A673 (cell line): Measurements from ENCODE around the gene CLNS1A. TPM values are rescaled to one million over a fixed set of nuclear protein-coding genes. Genes with fewer than 3 reads are reported as not detected.
A peak's percentile ranks its signal among the peaks of the same experiment; 100 is the strongest.

Experiments used
- BruUV-seq: library from RNA; stranded (reverse); fragments of 400-500 nt; replicated peaks from 2 replicates; lab custom pipeline; 2021; lab: Mats Ljungman, UMichigan
- CTCF ChIA-PET: fragments of 300-600 bp; sonication (Branson Sonifier 250); formaldehyde crosslinking; loops from one replicate; lab custom pipeline; 2022; ENCODE audit warnings: antibody characterized with exemption; lab: Charles Lee
- POLR2A ChIA-PET: fragments of 300-600 bp; sonication (Branson Sonifier 250); formaldehyde crosslinking; loops from one replicate; lab custom pipeline; 2022; ENCODE audit warnings: antibody characterized with exemption; ENCODE audit not compliant: low non-redundant PET; lab: Charles Lee
- DNase-seq: peaks from one replicate; pipeline ENCODE4 v3.0.0-alpha.2; 2015; ENCODE audit warnings: low spot score
- H3K27ac ChIP-seq: fragments of 200-600 bp; sonication (generic); 2 replicates; pipeline ENCODE4 v1.5.1; 2016; ENCODE audit warnings: mixed run types, low read depth, mild to moderate bottlenecking, mixed read lengths, antibody characterized with exemption, low read length; ENCODE audit not compliant: poor library complexity, severe bottlenecking
- H3K27me3 ChIP-seq: fragments of 200-600 bp; sonication (generic); replicated peaks from 2 replicates; pipeline ENCODE4 v1.6.1; 2017; ENCODE audit warnings: mixed run types, low read depth, mild to moderate bottlenecking, mixed read lengths, antibody characterized with exemption, low read length; ENCODE audit not compliant: insufficient read depth, poor library complexity
- H3K36me3 ChIP-seq: fragments of 200-600 bp; sonication (generic); 2 replicates; pipeline ENCODE4 v1.6.1; 2016; ENCODE audit warnings: mixed run types, mild to moderate bottlenecking, mixed read lengths, antibody characterized with exemption, low read length; ENCODE audit not compliant: insufficient read depth, poor library complexity, severe bottlenecking
- H3K4me1 ChIP-seq: fragments of 200-600 bp; sonication (generic); 2 replicates; pipeline ENCODE4 v1.6.1; 2017; ENCODE audit warnings: mixed run types, mild to moderate bottlenecking, mixed read lengths, antibody characterized with exemption, low read length; ENCODE audit not compliant: insufficient read depth, poor library complexity, severe bottlenecking
- H3K4me3 ChIP-seq: fragments of 200-600 bp; sonication (generic); 2 replicates; pipeline ENCODE4 v1.5.1; 2016; ENCODE audit warnings: low read depth, mixed run types, mild to moderate bottlenecking, mixed read lengths, low read length; ENCODE audit not compliant: poor library complexity, severe bottlenecking
- H3K9me3 ChIP-seq: fragments of 200-600 bp; sonication (generic); 2 replicates; pipeline ENCODE4 v1.6.1; 2016; ENCODE audit warnings: mixed run types, low read depth, mild to moderate bottlenecking, mixed read lengths, antibody characterized with exemption, low read length; ENCODE audit not compliant: poor library complexity, severe bottlenecking
- EZH2 ChIP-seq: fragments of 200-600 bp; sonication (generic); IDR thresholded peaks from 2 replicates; pipeline ENCODE4 v1.6.1; 2017; ENCODE audit warnings: borderline replicate concordance, low read depth, mild to moderate bottlenecking, mixed read lengths, antibody characterized with exemption, low read length; ENCODE audit not compliant: poor library complexity, severe bottlenecking
- intact Hi-C: fragments of 100-400 bp; cut with micrococcal nuclease; formaldehyde crosslinking; loops from one replicate; pipeline ENCODE4 v1.10.0; 2022; ENCODE audit not compliant: unreplicated experiment
- total RNA-seq: library from RNA; stranded (reverse); gene quantifications from 2 replicates; pipeline ENCODE4 v1.2.3, GENCODE V29; 2021
- TF ChIP-seq, protein P1 (sequence below): fragments of 300-800, 200-600 bp; sonication (generic); conservative IDR thresholded peaks from 2 replicates; pipeline ENCODE4 v1.5.1; 2017; ENCODE audit warnings: low read depth, mild to moderate bottlenecking, antibody characterized with exemption, low read length, moderate library complexity, mixed read lengths

CLNS1A gene
- total RNA-seq, 1 experiment from 2014 or later = 198 TPM

- ChIA-PET POLR2A (no interaction called here), CTCF (interaction anchor here (0.8 to 1.0 kb wide), 2 partner anchors 18 to 493 kb away, joined by 3 to 4 read pairs; no protein-coding TSS in a partner anchor)
- no peaks in the 10 kb centered on the region for H3K4me1 ChIP-seq
- BruUV-seq = no TSS peak
- no peak for TF ChIP-seq EZH2
- TF ChIP-seq, protein P1, sequence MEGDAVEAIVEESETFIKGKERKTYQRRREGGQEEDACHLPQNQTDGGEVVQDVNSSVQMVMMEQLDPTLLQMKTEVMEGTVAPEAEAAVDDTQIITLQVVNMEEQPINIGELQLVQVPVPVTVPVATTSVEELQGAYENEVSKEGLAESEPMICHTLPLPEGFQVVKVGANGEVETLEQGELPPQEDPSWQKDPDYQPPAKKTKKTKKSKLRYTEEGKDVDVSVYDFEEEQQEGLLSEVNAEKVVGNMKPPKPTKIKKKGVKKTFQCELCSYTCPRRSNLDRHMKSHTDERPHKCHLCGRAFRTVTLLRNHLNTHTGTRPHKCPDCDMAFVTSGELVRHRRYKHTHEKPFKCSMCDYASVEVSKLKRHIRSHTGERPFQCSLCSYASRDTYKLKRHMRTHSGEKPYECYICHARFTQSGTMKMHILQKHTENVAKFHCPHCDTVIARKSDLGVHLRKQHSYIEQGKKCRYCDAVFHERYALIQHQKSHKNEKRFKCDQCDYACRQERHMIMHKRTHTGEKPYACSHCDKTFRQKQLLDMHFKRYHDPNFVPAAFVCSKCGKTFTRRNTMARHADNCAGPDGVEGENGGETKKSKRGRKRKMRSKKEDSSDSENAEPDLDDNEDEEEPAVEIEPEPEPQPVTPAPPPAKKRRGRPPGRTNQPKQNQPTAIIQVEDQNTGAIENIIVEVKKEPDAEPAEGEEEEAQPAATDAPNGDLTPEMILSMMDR = peak; percentile 86
- H3K36me3 ChIP-seq = peaks cover 78% of the 10 kb centered on the region
- no peaks in the 10 kb centered on the region for H3K27me3 ChIP-seq
- peak; percentile 55 for DNase-seq
- H3K4me3 ChIP-seq = no peak overlapping the region
- H3K27ac ChIP-seq = no peak overlapping the region
- H3K9me3 ChIP-seq = no peaks in the 10 kb centered on the region
- intact Hi-C loops = loop anchor here (2.0 to 5.0 kb wide), 2 partner anchors 427 to 492 kb away; partner anchors contain the start of gene MYO7A
Observed at GRCh38 chr11:77619576-77620198, 17.9 kb downstream of the CLNS1A start.

DNA sequence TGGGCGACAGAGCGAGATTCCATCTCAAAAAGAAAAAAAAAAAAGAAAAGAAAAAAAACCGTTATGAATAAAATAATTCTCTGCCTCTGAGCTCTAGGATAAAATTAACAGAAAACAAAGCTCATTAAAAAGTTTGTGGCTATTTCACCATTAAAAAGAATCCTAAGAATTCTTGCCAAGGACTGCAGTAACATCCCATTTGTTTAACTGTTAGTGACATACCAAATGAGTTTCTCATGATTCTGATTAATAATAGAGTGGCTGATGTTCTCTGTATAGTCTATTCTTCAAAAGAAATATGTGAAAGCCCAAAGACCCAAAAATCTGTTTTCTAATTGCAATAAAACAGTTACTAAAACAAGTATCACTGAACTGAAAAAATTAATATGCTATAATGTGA is 19.7 kb downstream of the CLNS1A start:
- Histone ChIP-seq H3K4me1 (no peaks in the 10 kb centered on the region), H3K9me3 (no peaks in the 10 kb centered on the region), H3K27me3 (no peaks in the 10 kb centered on the region), H3K4me3 (no peak overlapping the region), H3K36me3 (peaks cover 76% of the 10 kb centered on the region), H3K27ac (no peak overlapping the region)
- ChIA-PET CTCF (no interaction called here), POLR2A (no interaction called here)
- TF ChIP-seq, protein P1 = no peak
- TF ChIP-seq EZH2 = no peak
- intact Hi-C loops = loop anchor here (2.0 to 5.0 kb wide), 2 partner anchors 425 to 491 kb away; partner anchors contain the start of gene MYO7A
- DNase-seq = no peak
- no TSS peak for BruUV-seq

GRCh38 chr11:77611921-77612320 is 25.7 kb downstream of the CLNS1A start:
- CTCF ChIA-PET = interaction anchor here (1.0 kb wide), 1 partner anchor 434 kb away, joined by 3 read pairs; no protein-coding TSS in a partner anchor
- no peaks in the 10 kb centered on the region for H3K9me3 ChIP-seq
- no TSS peak for BruUV-seq
- H3K27me3 ChIP-seq = no peaks in the 10 kb centered on the region
- H3K36me3 ChIP-seq = peaks cover 70% of the 10 kb centered on the region
- intact Hi-C loops = no loop called here
- no peak for DNase-seq
- POLR2A ChIA-PET = no interaction called here
- H3K27ac ChIP-seq = no peak overlapping the region
- H3K4me3 ChIP-seq = no peak overlapping the region
- TF ChIP-seq EZH2 = no peak
- TF ChIP-seq, protein P1 = no peak
- H3K4me1 ChIP-seq = no peaks in the 10 kb centered on the region
